ENCODE results near the gene PGGHG. TPM values are rescaled to one million over a fixed set of nuclear protein-coding genes. Genes with fewer than 3 reads are reported as not detected.

The PGGHG gene
- total RNA-seq, 1 experiment from 2014 or later: 12.4 TPM

- ChIA-PET CTCF (no interaction called here), POLR2A (ENCODE audit: unreplicated experiment) (no interaction called here)
- H3K4me3 ChIP-seq (ENCODE audit: low read length): no peak overlapping the region
- ATAC-seq (no peak), DNase-seq (no peak)
- no peaks in the 10 kb centered on the region for H4K20me1 ChIP-seq (ENCODE audit: low read length)
- no peak for TF ChIP-seq EZH2 (IDR thresholded peaks at IDR 0.05; ENCODE audit: low read length, unreplicated experiment)
- no peak for TF ChIP-seq CTCF (conservative IDR thresholded peaks at IDR 0.05; ENCODE audit: low read depth, low read length)
- TF ChIP-seq EZH2phosphoT487 (IDR thresholded peaks at IDR 0.05; ENCODE audit: borderline replicate concordance, low read length): no peak
- intact Hi-C loops (cut with micrococcal nuclease): no loop called here
- no peaks in the 10 kb centered on the region for H3K9me3 ChIP-seq (ENCODE audit: low read length)
- H3K27ac ChIP-seq (ENCODE audit: low read length): no peak overlapping the region
- no peak overlapping the region for H2AFZ ChIP-seq (ENCODE audit: low read length)
- no peak overlapping the region for H3K9ac ChIP-seq (ENCODE audit: low read length)
- no peaks in the 10 kb centered on the region for H3K27me3 ChIP-seq (ENCODE audit: low read length)
- no peaks in the 10 kb centered on the region for H3K9me2 ChIP-seq (replicated peaks; ENCODE audit: low read length)
- BruUV-seq (replicated peaks): no TSS peak
- no peaks in the 10 kb centered on the region for H3K79me2 ChIP-seq (ENCODE audit: low read length)
- H3K36me3 ChIP-seq (ENCODE audit: low read depth, low read length): no peaks in the 10 kb centered on the region
- no peak overlapping the region for H3K4me2 ChIP-seq (ENCODE audit: low read length)
- H3F3A ChIP-seq (ENCODE audit: low read length, unreplicated experiment): no peaks in the 10 kb centered on the region
- no peaks in the 10 kb centered on the region; the same call in 1 of the 2 replicates for H3K4me1 ChIP-seq (ENCODE audit: insufficient read depth, low read length)
These were observed 37.1 kb downstream of the PGGHG start for GRCh38 chr11:325796-326591.

GRCh38 chr11:326592-326841, 37.6 kb downstream of the PGGHG start:
- Histone ChIP-seq H3K27ac (ENCODE audit: low read length) (no peak overlapping the region), H3K4me3 (ENCODE audit: low read length) (no peak overlapping the region), H3K9me3 (ENCODE audit: low read length) (no peaks in the 10 kb centered on the region), H3K36me3 (ENCODE audit: low read depth, low read length) (no peaks in the 10 kb centered on the region), H3F3A (ENCODE audit: low read length, unreplicated experiment) (no peaks in the 10 kb centered on the region), H2AFZ (ENCODE audit: low read length) (no peak overlapping the region), H3K4me1 (ENCODE audit: insufficient read depth, low read length) (no peaks in the 10 kb centered on the region), H3K9ac (ENCODE audit: low read length) (no peak overlapping the region), H3K27me3 (ENCODE audit: low read length) (no peaks in the 10 kb centered on the region), H3K79me2 (ENCODE audit: low read length) (no peaks in the 10 kb centered on the region), H4K20me1 (ENCODE audit: low read length) (no peaks in the 10 kb centered on the region), H3K4me2 (ENCODE audit: low read length) (no peak overlapping the region), H3K9me2 (replicated peaks; ENCODE audit: low read length) (no peaks in the 10 kb centered on the region)
- no peak for ATAC-seq
- ChIA-PET CTCF (no interaction called here), POLR2A (ENCODE audit: unreplicated experiment) (no interaction called here)
- DNase-seq: no peak
- intact Hi-C loops (cut with micrococcal nuclease): no loop called here
- no peak for TF ChIP-seq CTCF (conservative IDR thresholded peaks at IDR 0.05; ENCODE audit: low read depth, low read length)
- TF ChIP-seq EZH2 (IDR thresholded peaks at IDR 0.05; ENCODE audit: low read length, unreplicated experiment): no peak
- TF ChIP-seq EZH2phosphoT487 (IDR thresholded peaks at IDR 0.05; ENCODE audit: borderline replicate concordance, low read length): no peak
- no TSS peak for BruUV-seq (replicated peaks)

- Histone ChIP-seq H3K27ac (ENCODE audit: low read length) (no peak overlapping the region), H3K36me3 (ENCODE audit: low read depth, low read length) (no peaks in the 10 kb centered on the region), H3K9me2 (replicated peaks; ENCODE audit: low read length) (no peaks in the 10 kb centered on the region), H3K9ac (ENCODE audit: low read length) (no peak overlapping the region), H3K9me3 (ENCODE audit: low read length) (no peaks in the 10 kb centered on the region), H3K4me3 (ENCODE audit: low read length) (no peak overlapping the region), H3K27me3 (ENCODE audit: low read length) (no peaks in the 10 kb centered on the region), H3K4me2 (ENCODE audit: low read length) (no peak overlapping the region), H3K4me1 (ENCODE audit: insufficient read depth, low read length) (no peaks in the 10 kb centered on the region), H3F3A (ENCODE audit: low read length, unreplicated experiment) (no peaks in the 10 kb centered on the region), H2AFZ (ENCODE audit: low read length) (no peak overlapping the region), H4K20me1 (ENCODE audit: low read length) (no peaks in the 10 kb centered on the region), H3K79me2 (ENCODE audit: low read length) (no peaks in the 10 kb centered on the region)
- CTCF ChIA-PET: no interaction called here
- DNase-seq (no peak), ATAC-seq (no peak)
- TF ChIP-seq EZH2phosphoT487 (IDR thresholded peaks at IDR 0.05; ENCODE audit: borderline replicate concordance, low read length) (no peak), CTCF (conservative IDR thresholded peaks at IDR 0.05; ENCODE audit: low read depth, low read length) (no peak), EZH2 (IDR thresholded peaks at IDR 0.05; ENCODE audit: low read length, unreplicated experiment) (no peak)
- intact Hi-C loops (cut with micrococcal nuclease): no loop called here
- POLR2A ChIA-PET (ENCODE audit: unreplicated experiment): no interaction called here
- BruUV-seq (replicated peaks): no TSS peak
These were observed 38.1 kb downstream of the PGGHG start for GRCh38 chr11:326842-327580.

All from PC-3 (cell line).